K562 (cell line): ENCODE results near the gene CHMP4B. TPM values are rescaled to one million over a fixed set of nuclear protein-coding genes. Genes with fewer than 3 reads are reported as not detected.

Experiments used
- ATAC-seq: fragments of 200-7000 bp; cut with Tn5 transposase; 3 replicates; pipeline ENCODE4 v1.9.1; 2020; ENCODE audit warnings: moderate library complexity
- BruUV-seq: library from RNA; stranded (reverse); fragments of 400-500 nt; replicated peaks from 2 replicates; lab custom pipeline; 2021; lab: Mats Ljungman, UMichigan
- CTCF ChIA-PET: fragments of 300-600 bp; formaldehyde crosslinking; extraction: SDS; loops from one replicate; lab custom pipeline; 2021; ENCODE audit warnings: low intra/inter-chr PET ratio; lab: Yijun Ruan, JAX
- POLR2A ChIA-PET: fragments of 300-600, 350-650 bp; sonication (Branson Sonifier 250); formaldehyde crosslinking; extraction: SDS; loops from one replicate; lab custom pipeline; 2021; ENCODE audit warnings: antibody characterized with exemption, inconsistent platforms; lab: Yijun Ruan, JAX
- DNase-seq, 4 experiments: peaks; one replicate each; pipeline versions ENCODE4 v3.0.0 to v3.0.0-alpha.2; 2011 to 2018; ENCODE audit warnings: low spot score in 3 of 4, mixed read lengths in 3 of 4; ENCODE audit errors: extremely low read depth in 1 of 4
- FAIRE-seq: peaks from 2 replicates; lab custom pipeline; 2011; peaks lifted over from hg19 to GRCh38; lab: Jason Lieb, UNC
- H2AFZ ChIP-seq: 2 replicates; pipeline ENCODE4 v1.6.0; 2011; ENCODE audit warnings: low read depth, low read length, control low read depth, inconsistent platforms
- H3K27ac ChIP-seq: fragments of 200-600 bp; 3 replicates; pipeline ENCODE4 v1.8.0; 2011; ENCODE audit warnings: low read depth, mild to moderate bottlenecking, control low read depth, inconsistent platforms, low read length, moderate library complexity, mixed read lengths; ENCODE audit errors: extremely low read depth
- H3K27me3 ChIP-seq, 2 experiments: fragments of 300-600 bp in 1 of 2; 2 replicates in 1 of 2; 3 replicates in 1 of 2; pipeline versions ENCODE4 v1.6.0 to v1.8.0; 2011; ENCODE audit warnings: inconsistent platforms in 2 of 2, low read length in 2 of 2, mild to moderate bottlenecking in 1 of 2, mixed read lengths in 1 of 2, moderate library complexity in 1 of 2; ENCODE audit not compliant: control insufficient read depth in 2 of 2, insufficient read depth in 2 of 2
- H3K36me3 ChIP-seq: fragments of 300-600 bp; 3 replicates; pipeline ENCODE4 v1.8.0; 2011; ENCODE audit warnings: mild to moderate bottlenecking, low read length, inconsistent platforms; ENCODE audit not compliant: control insufficient read depth, insufficient read depth
- H3K4me1 ChIP-seq, 2 experiments: fragments of 200-600 bp in 1 of 2; replicated peaks in 1 of 2; 2 replicates in 1 of 2; 3 replicates in 1 of 2; pipeline versions ENCODE4 v1.5.1 to v1.8.0; 2011; ENCODE audit warnings: inconsistent platforms in 2 of 2, low read length in 2 of 2, mild to moderate bottlenecking in 1 of 2, mixed read lengths in 1 of 2, moderate library complexity in 1 of 2; ENCODE audit not compliant: control insufficient read depth in 2 of 2, insufficient read depth in 2 of 2
- H3K4me2 ChIP-seq: 2 replicates; pipeline ENCODE4 v1.6.1; 2011; ENCODE audit warnings: low read length, control low read depth, inconsistent platforms, mixed read lengths; ENCODE audit not compliant: insufficient read depth
- H3K4me3 ChIP-seq: fragments of 200-600 bp; sonication (generic), shearing (Covaris generic); 2 replicates; pipeline ENCODE4 v1.5.1; 2016; ENCODE audit warnings: control low read depth, inconsistent platforms
- H3K79me2 ChIP-seq: fragments of 200-600 bp; 3 replicates; pipeline ENCODE4 v1.8.0; 2011; ENCODE audit warnings: low read length, inconsistent platforms; ENCODE audit not compliant: control insufficient read depth, insufficient read depth
- H3K9ac ChIP-seq, 2 experiments: 2 replicates each; pipeline versions ENCODE4 v1.6.0 to v1.6.1; 2011; ENCODE audit warnings: low read depth in 2 of 2, low read length in 2 of 2, control low read depth in 1 of 2, inconsistent platforms in 1 of 2, mild to moderate bottlenecking in 1 of 2, mixed read lengths in 1 of 2; ENCODE audit not compliant: insufficient read depth in 1 of 2
- H3K9me1 ChIP-seq: one replicate; pipeline ENCODE4 v1.6.0; 2011; ENCODE audit warnings: inconsistent platforms, mild to moderate bottlenecking, low read length, moderate library complexity; ENCODE audit not compliant: control insufficient read depth, insufficient read depth
- H3K9me3 ChIP-seq: replicated peaks from 2 replicates; pipeline ENCODE4 v1.5.1; 2011; ENCODE audit warnings: low read depth, low read length, inconsistent platforms; ENCODE audit not compliant: control insufficient read depth, insufficient read depth
- H4K20me1 ChIP-seq: replicated peaks from 2 replicates; pipeline ENCODE4 v1.6.1; 2011; ENCODE audit warnings: low read length, inconsistent platforms, mixed read lengths; ENCODE audit not compliant: control insufficient read depth, insufficient read depth
- ARHGAP35 ChIP-seq: fragments of 450-650 bp; IDR thresholded peaks from 2 replicates; pipeline ENCODE4 v1.6.1; 2018; ENCODE audit not compliant: partially characterized antibody
- CAMTA2 ChIP-seq: fragments of 250-450 bp; sonication (Bioruptor Pico); conservative IDR thresholded peaks from 2 replicates; pipeline ENCODE4 v1.5.1; 2022
- CCAR2 ChIP-seq: fragments of 200-400 bp; formaldehyde crosslinking; IDR thresholded peaks from 2 replicates; pipeline ENCODE4 v1.6.1; 2017; ENCODE audit warnings: mild to moderate bottlenecking, low read depth, low read length
- CTCF ChIP-seq, 3 experiments: IDR thresholded peaks in 2 of 3; conservative IDR thresholded peaks in 1 of 3; 2 replicates each; pipeline ENCODE4 v1.5.1; 2011 to 2012; ENCODE audit warnings: low read length in 3 of 3, mild to moderate bottlenecking in 3 of 3, control low read depth in 2 of 3, improper control_type of control experiment in 1 of 3, inconsistent platforms in 1 of 3, low read depth in 1 of 3, mixed read lengths in 1 of 3, moderate library complexity in 1 of 3; ENCODE audit not compliant: insufficient read depth in 2 of 3
- HMGN3 ChIP-seq: IDR thresholded peaks from 2 replicates; pipeline ENCODE4 v1.6.1; 2011; ENCODE audit warnings: borderline replicate concordance, low read depth, mild to moderate bottlenecking, mixed read lengths, low read length; ENCODE audit not compliant: insufficient read length; ENCODE audit errors: extremely low read depth
- KAT8 ChIP-seq: fragments of 450-650 bp; IDR thresholded peaks from 2 replicates; pipeline ENCODE4 v1.6.1; 2016; ENCODE audit warnings: low read depth, mild to moderate bottlenecking
- KLF13 ChIP-seq: fragments of 450-650 bp; IDR thresholded peaks from 2 replicates; pipeline ENCODE4 v1.6.1; 2016; ENCODE audit warnings: missing genetic modification characterization, low read depth, mild to moderate bottlenecking, missing compliant biosample characterization, moderate library complexity, borderline replicate concordance
- MCM3 ChIP-seq: fragments of 450-650 bp; IDR thresholded peaks from 2 replicates; pipeline ENCODE4 v1.6.1; 2016
- NEUROD1 ChIP-seq: fragments of 150-350 bp; IDR thresholded peaks from 2 replicates; pipeline ENCODE4 v1.6.1; 2014; ENCODE audit warnings: borderline replicate concordance, low read length, low read depth; ENCODE audit not compliant: partially characterized antibody
- PHB2 ChIP-seq: fragments of 450-650 bp; IDR thresholded peaks from 2 replicates; pipeline ENCODE4 v1.6.1; 2017; ENCODE audit warnings: low read depth
- STAT5A ChIP-seq: IDR thresholded peaks from 2 replicates; pipeline ENCODE4 v1.6.1; 2012; ENCODE audit warnings: low read length, inconsistent platforms, borderline replicate concordance
- TFAP4 ChIP-seq: sonication (generic); formaldehyde crosslinking; IDR thresholded peaks from 2 replicates; pipeline ENCODE4 v1.8.0; 2022; ENCODE audit warnings: missing genetic modification reagents, mild to moderate bottlenecking, moderate library complexity, borderline replicate concordance
- ZNF133 ChIP-seq: fragments of 250-450 bp; sonication (Bioruptor Pico); IDR thresholded peaks from 2 replicates; pipeline ENCODE4 v1.4.0; 2020; ENCODE audit warnings: mild to moderate bottlenecking
- ZNF347 ChIP-seq: fragments of 450-650 bp; formaldehyde crosslinking; IDR thresholded peaks from 2 replicates; pipeline ENCODE4 v1.4.0; 2020; ENCODE audit warnings: low read depth, mild to moderate bottlenecking, moderate library complexity
- ZNF445 ChIP-seq: fragments of 250-450 bp; sonication (Bioruptor Pico); IDR thresholded peaks from 2 replicates; pipeline ENCODE4 v1.4.0; 2020; ENCODE audit warnings: low read depth, mild to moderate bottlenecking, moderate library complexity
- ZNF699 ChIP-seq: fragments of 250-450 bp; sonication (Bioruptor Pico); IDR thresholded peaks from 2 replicates; pipeline ENCODE4 v1.8.0; 2021; ENCODE audit warnings: mild to moderate bottlenecking, moderate library complexity; ENCODE audit not compliant: insufficient replicate concordance
- WGBS: fragments of 100-300 bp; shearing (Covaris generic); methylation state at CpG from one replicate; pipeline ENCODE4 v1.1.6; 2016; ENCODE audit warnings: low coverage, mixed read lengths; ENCODE audit not compliant: insufficient coverage; ENCODE audit errors: missing lambda C conversion rate; 5-methylcytosine and 5-hydroxymethylcytosine counted together
- in situ Hi-C: fragments of 300-500 bp; cut with MboI; formaldehyde crosslinking; loops from 4 replicates; pipeline ENCODE4 v1.15.0; 2018; ENCODE audit warnings: inconsistent platforms, mixed read lengths
- intact Hi-C: fragments of 100-400 bp; cut with micrococcal nuclease; formaldehyde crosslinking; loops from 2 replicates; pipeline ENCODE4 v1.14.2; 2022
- polyA plus RNA-seq, 8 experiments: library from polyadenylated mRNA; depleted of rRNA in 4 of 8; stranded (reverse) in 5 of 8; unstranded in 3 of 8; fragments of >200 nt; fragmentation: Nextera tagmentation in 2 of 8; fragmentation: Illumina TruSeq in 1 of 8; extraction: Ambion mirVana in 2 of 8; extraction: Trizol in 1 of 8; gene quantifications; 2 replicates each; pipeline versions ENCODE4 v1.2.1 to v1.2.3, GENCODE V29; 2011 to 2014; ENCODE audit warnings: inconsistent platforms in 1 of 8, missing spikeins in 1 of 8
- total RNA-seq, 7 experiments: library from RNA; depleted of rRNA in 6 of 7; stranded (reverse); fragments of >200 nt in 6 of 7; fragmentation: Illumina TruSeq in 2 of 7; extraction: Trizol in 2 of 7; gene quantifications; 2 replicates each; pipeline versions ENCODE4 v1.2.1 to v1.2.3, GENCODE V29; 2011 to 2021; ENCODE audit warnings: low replicate concordance in 1 of 7
- TF ChIP-seq, protein P1 (sequence below): fragments of 450-650 bp; formaldehyde crosslinking; IDR thresholded peaks from 2 replicates; pipeline ENCODE4 v1.4.0; 2020; ENCODE audit warnings: mild to moderate bottlenecking
- TF ChIP-seq, protein P2 (sequence below): fragments of 450-650 bp; formaldehyde crosslinking; IDR thresholded peaks from 2 replicates; pipeline ENCODE4 v1.4.0; 2020; ENCODE audit warnings: mild to moderate bottlenecking, moderate library complexity

The CHMP4B gene
- total and polyA plus RNA-seq, 9 of the 15 experiments (the other 6 are each of a cell fraction or from before 2014, with no cell fraction given): 1.8 to 64.7 (median 31.8) TPM

GRCh38 chr20:33847006-33847405, 35.9 kb downstream of the CHMP4B start (continued):
- TF ChIP-seq ARHGAP35 (no peak), KLF13 (tag) (no peak), ZNF699 (CRISPR knock-in tag) (no peak), HMGN3 (no peak), CCAR2 (no peak), KAT8 (no peak)

GRCh38 chr20:33848391-33848790, 37.2 kb downstream of the CHMP4B start:
- no peak overlapping the region for H3K4me3 ChIP-seq
- peaks cover 9 to 17% of the 10 kb centered on the region in 2 experiments; a peak in 4 of 5 replicates for H3K4me1 ChIP-seq
- ChIA-PET POLR2A (no interaction called here), CTCF (no interaction called here)
- peaks cover 4% of the 10 kb centered on the region for H3K9me1 ChIP-seq
- 96% methylated on average over 16 of the region's 19 CpGs for WGBS
- peaks cover 16% of the 10 kb centered on the region for H4K20me1 ChIP-seq
- H3K27me3 ChIP-seq: no peaks in the 10 kb centered on the region
- ATAC-seq (no peak), DNase-seq (no peak), FAIRE-seq (no peak)
- H3K79me2 ChIP-seq: peaks cover 34% of the 10 kb centered on the region
- no peak overlapping the region for H3K27ac ChIP-seq
- no peak overlapping the region for H2AFZ ChIP-seq
- in situ Hi-C loops (no loop called here), intact Hi-C loops (no loop called here)
- no peak overlapping the region for H3K4me2 ChIP-seq
- peaks cover 34% of the 10 kb centered on the region; the same call in 1 of the 3 replicates for H3K36me3 ChIP-seq
- H3K9me3 ChIP-seq: no peaks in the 10 kb centered on the region
- BruUV-seq: no TSS peak
- H3K9ac ChIP-seq: no peak overlapping the region
- TF ChIP-seq PHB2 (no peak), CAMTA2 (CRISPR knock-in tag) (no peak), MCM3 (no peak), ZNF347 (CRISPR knock-in tag) (no peak), TFAP4 (CRISPR knock-in tag) (no peak), NEUROD1 (no peak), STAT5A (no peak), CTCF (IDR thresholded peaks at IDR 0.05 in 2 of 3, conservative IDR thresholded peaks at IDR 0.05 in 1 of 3; ENCODE audit: insufficient read depth in 2 of 3, low read depth in 1 of 3, low read length in 3 of 3) (no peak), ZNF445 (CRISPR knock-in tag) (no peak), ZNF133 (CRISPR knock-in tag) (no peak)
- TF ChIP-seq, protein P1, sequence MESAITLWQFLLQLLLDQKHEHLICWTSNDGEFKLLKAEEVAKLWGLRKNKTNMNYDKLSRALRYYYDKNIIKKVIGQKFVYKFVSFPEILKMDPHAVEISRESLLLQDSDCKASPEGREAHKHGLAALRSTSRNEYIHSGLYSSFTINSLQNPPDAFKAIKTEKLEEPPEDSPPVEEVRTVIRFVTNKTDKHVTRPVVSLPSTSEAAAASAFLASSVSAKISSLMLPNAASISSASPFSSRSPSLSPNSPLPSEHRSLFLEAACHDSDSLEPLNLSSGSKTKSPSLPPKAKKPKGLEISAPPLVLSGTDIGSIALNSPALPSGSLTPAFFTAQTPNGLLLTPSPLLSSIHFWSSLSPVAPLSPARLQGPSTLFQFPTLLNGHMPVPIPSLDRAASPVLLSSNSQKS (CRISPR knock-in tag): no peak
- TF ChIP-seq, protein P2, sequence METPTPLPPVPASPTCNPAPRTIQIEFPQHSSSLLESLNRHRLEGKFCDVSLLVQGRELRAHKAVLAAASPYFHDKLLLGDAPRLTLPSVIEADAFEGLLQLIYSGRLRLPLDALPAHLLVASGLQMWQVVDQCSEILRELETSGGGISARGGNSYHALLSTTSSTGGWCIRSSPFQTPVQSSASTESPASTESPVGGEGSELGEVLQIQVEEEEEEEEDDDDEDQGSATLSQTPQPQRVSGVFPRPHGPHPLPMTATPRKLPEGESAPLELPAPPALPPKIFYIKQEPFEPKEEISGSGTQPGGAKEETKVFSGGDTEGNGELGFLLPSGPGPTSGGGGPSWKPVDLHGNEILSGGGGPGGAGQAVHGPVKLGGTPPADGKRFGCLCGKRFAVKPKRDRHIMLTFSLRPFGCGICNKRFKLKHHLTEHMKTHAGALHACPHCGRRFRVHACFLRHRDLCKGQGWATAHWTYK: no peak
